A673 (cell line): Measurements from ENCODE around the gene ZNF534.

Experiments
- EZH2 ChIP-seq: fragments of 200-600 bp; sonication (generic); IDR thresholded peaks from 2 replicates; pipeline ENCODE4 v1.6.1; 2017; ENCODE audit warnings: borderline replicate concordance, low read depth, mild to moderate bottlenecking, mixed read lengths, antibody characterized with exemption, low read length; ENCODE audit not compliant: poor library complexity, severe bottlenecking
- TF ChIP-seq, protein P1 (sequence below): fragments of 300-800, 200-600 bp; sonication (generic); conservative IDR thresholded peaks from 2 replicates; pipeline ENCODE4 v1.5.1; 2017; ENCODE audit warnings: low read depth, mild to moderate bottlenecking, antibody characterized with exemption, low read length, moderate library complexity, mixed read lengths

DNA sequence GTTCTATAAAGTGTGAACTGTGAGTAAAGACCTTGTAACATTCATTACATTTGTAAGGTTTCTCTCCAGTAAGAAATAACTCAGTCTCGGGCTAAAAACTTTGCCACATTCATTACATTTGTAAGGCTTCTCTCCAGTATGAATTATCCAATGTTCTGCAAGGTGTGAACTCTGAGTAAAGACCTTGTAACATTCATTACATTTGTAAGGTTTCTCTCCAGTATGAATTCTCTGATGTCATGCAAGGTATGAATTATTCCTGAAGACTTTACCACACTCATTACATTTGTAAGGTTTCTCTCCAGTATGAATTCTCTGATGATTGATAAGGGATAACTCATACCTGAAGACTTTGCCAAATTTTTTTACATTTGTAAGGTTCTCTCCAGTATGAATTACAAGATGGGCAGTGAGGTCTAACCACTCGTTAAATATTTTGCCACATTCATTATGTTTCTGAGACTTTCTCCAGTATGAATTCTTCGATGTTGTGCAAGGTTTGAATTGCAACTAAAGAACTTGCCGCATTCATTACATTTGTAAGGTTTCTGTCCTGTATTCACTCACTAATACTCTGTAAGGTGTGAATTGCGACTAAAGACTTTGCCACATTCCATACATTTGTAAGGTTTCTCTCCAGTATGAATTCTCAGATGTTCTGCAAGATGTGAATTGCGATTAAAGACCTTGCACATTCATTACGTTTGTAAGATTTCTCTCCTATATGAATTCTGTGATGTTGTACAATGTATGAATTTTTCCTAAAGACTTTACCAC is 45.6 kb downstream of the ZNF534 start:
- TF ChIP-seq, protein P1, sequence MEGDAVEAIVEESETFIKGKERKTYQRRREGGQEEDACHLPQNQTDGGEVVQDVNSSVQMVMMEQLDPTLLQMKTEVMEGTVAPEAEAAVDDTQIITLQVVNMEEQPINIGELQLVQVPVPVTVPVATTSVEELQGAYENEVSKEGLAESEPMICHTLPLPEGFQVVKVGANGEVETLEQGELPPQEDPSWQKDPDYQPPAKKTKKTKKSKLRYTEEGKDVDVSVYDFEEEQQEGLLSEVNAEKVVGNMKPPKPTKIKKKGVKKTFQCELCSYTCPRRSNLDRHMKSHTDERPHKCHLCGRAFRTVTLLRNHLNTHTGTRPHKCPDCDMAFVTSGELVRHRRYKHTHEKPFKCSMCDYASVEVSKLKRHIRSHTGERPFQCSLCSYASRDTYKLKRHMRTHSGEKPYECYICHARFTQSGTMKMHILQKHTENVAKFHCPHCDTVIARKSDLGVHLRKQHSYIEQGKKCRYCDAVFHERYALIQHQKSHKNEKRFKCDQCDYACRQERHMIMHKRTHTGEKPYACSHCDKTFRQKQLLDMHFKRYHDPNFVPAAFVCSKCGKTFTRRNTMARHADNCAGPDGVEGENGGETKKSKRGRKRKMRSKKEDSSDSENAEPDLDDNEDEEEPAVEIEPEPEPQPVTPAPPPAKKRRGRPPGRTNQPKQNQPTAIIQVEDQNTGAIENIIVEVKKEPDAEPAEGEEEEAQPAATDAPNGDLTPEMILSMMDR = no peak
- TF ChIP-seq EZH2 = no peak
